ENCODE results near the gene ZMYND8. TPM values are rescaled to one million over a fixed set of nuclear protein-coding genes. Genes with fewer than 3 reads are reported as not detected.

The ZMYND8 gene
- total and polyA plus RNA-seq, 2 donors (not counting 3 experiments of a cell fraction or from before 2014, with no cell fraction given) = 30.6 to 75.2 TPM

DNA sequence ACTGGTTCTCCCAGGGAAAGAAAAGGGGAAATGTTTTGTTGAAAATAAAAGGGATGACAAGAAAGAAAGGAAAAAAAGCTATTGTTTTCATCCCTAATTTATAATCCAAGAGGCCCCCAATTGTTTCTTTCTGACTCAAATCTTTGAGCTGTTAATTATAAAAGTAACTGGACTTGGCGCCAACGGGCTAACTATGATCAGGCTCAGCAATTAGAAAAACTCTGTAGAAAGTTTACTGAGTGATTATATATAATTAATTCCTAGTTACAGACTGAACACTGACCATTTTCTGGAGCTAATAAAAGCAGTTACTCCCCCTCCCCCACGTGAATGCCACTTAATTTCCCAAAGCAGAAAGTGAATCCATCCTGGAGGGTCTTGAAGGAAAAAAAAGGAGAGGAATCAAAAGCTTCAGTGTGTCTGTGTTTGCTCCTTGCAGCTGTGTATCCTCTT, 3.2 kb downstream of the ZMYND8 start:
- H3K27me3 ChIP-seq (ENCODE audit: control insufficient read depth in 2 of 2, insufficient read depth in 2 of 2, low read length in 2 of 2) = no peaks in the 10 kb centered on the region
- peaks cover 81% of the 10 kb centered on the region for H3K79me2 ChIP-seq (ENCODE audit: control insufficient read depth, insufficient read depth, low read length)
- ChIA-PET CTCF (interaction anchor here (1.5 to 16.6 kb wide), 6 partner anchors 10 to 79 kb away, joined by 3 to 406 read pairs (median 7); no protein-coding TSS in a partner anchor), POLR2A (interaction anchor here (0.7 to 1.4 kb wide), 4 partner anchors 14 to 80 kb away, joined by 3 to 5 read pairs (median 4); no protein-coding TSS in a partner anchor)
- intact Hi-C loops (cut with micrococcal nuclease) (no loop called here), dilution Hi-C loops (cut with MboI; ENCODE audit: extremely low pct_ligation_motif_present, low sequenced_read_pairs) (no loop called here)
- no TSS peak for BruUV-seq (replicated peaks)
- peak overlapping the region; percentile 84 for H3K9ac ChIP-seq (replicated peaks; ENCODE audit: extremely low read depth, insufficient read depth, low read length)
- H3K36me3 ChIP-seq (ENCODE audit: control insufficient read depth in 2 of 2, extremely low read depth in 1 of 2, insufficient read depth in 2 of 2, low read length in 2 of 2) = peaks cover 0 to 2% of the 10 kb centered on the region in 2 experiments
- no peaks in the 10 kb centered on the region for H4K20me1 ChIP-seq (replicated peaks; ENCODE audit: control insufficient read depth, extremely low read depth, insufficient read depth, low read length)
- no peak overlapping the region for H2AFZ ChIP-seq (ENCODE audit: low read depth, low read length)
- H3K27ac ChIP-seq (ENCODE audit: insufficient read depth, low read depth, low read length) = peak overlapping the region; percentile 97
- H3K9me1 ChIP-seq (replicated peaks; ENCODE audit: control insufficient read depth, extremely low read depth, insufficient read depth, low read length) = no peaks in the 10 kb centered on the region
- FAIRE-seq (no peak), DNase-seq (ENCODE audit: low read depth, low spot score) (peak; percentile 33)
- H3K4me2 ChIP-seq (ENCODE audit: insufficient read depth, low read length) = peak overlapping the region; percentile 97
- TF ChIP-seq POLR2A (IDR thresholded peaks at IDR 0.05; ENCODE audit: low read depth, low read length) (no peak), JUN (IDR thresholded peaks at IDR 0.05; ENCODE audit: borderline replicate concordance, insufficient read depth, insufficient read length, low read depth) (no peak), FOS (IDR thresholded peaks at IDR 0.05; ENCODE audit: borderline replicate concordance, insufficient read depth, low read length) (no peak), EZH2 (IDR thresholded peaks at IDR 0.05; ENCODE audit: borderline replicate concordance, low read depth, low read length, severe bottlenecking) (no peak), MAX (IDR thresholded peaks at IDR 0.05; ENCODE audit: insufficient read depth, insufficient read length) (no peak), POLR2AphosphoS5 (IDR thresholded peaks at IDR 0.05; ENCODE audit: insufficient read depth, low read depth, low read length) (no peak), GATA2 (IDR thresholded peaks at IDR 0.05; ENCODE audit: insufficient read depth, insufficient read length, low read depth, low read length) (no peak), CTCF (IDR thresholded peaks at IDR 0.05; ENCODE audit: extremely low read depth in 1 of 2, insufficient read depth in 1 of 2, low read depth in 1 of 2, low read length in 2 of 2) (no peak), MYC (IDR thresholded peaks at IDR 0.05; ENCODE audit: low read depth, low read length) (no peak)
- H3K4me3 ChIP-seq (replicated peaks in 1 of 3; ENCODE audit: insufficient read depth in 1 of 3, low read depth in 1 of 3, low read length in 3 of 3) = peak overlapping the region in 2 of 3 experiments; percentile 21 to 82
- peaks cover 98% of the 10 kb centered on the region for H3K4me1 ChIP-seq (ENCODE audit: control insufficient read depth, extremely low read depth, insufficient read depth, low read length)
- H3K9me3 ChIP-seq (replicated peaks; ENCODE audit: control insufficient read depth, insufficient read depth, low read length) = no peaks in the 10 kb centered on the region

Data from endothelial cell of umbilical vein (primary cell).